Measurements from ENCODE around the gene CEP170B. TPM values are rescaled to one million over a fixed set of nuclear protein-coding genes. Genes with fewer than 3 reads are reported as not detected.
"Not testable (repeated sequence)": the region's sequence is repeated elsewhere in the genome, so short reads cannot be mapped to it uniquely, and the experiment has no call there.

Gene CEP170B
- total RNA-seq, 1 experiment from 2014 or later = 14.4 TPM

- DNase-seq (ENCODE audit: low spot score) = no peak
- in situ Hi-C loops (cut with HindIII; ENCODE audit: low sequenced_read_pairs) = no loop called here
Observed at GRCh38 chr14:104886690-104887622, 21.9 kb downstream of the CEP170B start.

- DNase-seq (ENCODE audit: low spot score) = no peak
- in situ Hi-C loops (cut with HindIII; ENCODE audit: low sequenced_read_pairs) = no loop called here
Observed at GRCh38 chr14:104887623-104888488, 22.8 kb downstream of the CEP170B start.

GRCh38 chr14:104888489-104889374, 23.7 kb downstream of the CEP170B start:
- in situ Hi-C loops (cut with HindIII; ENCODE audit: low sequenced_read_pairs) = no loop called here
- no peak for DNase-seq (ENCODE audit: low spot score)

GRCh38 chr14:104889375-104889757, 24.3 kb downstream of the CEP170B start:
- in situ Hi-C loops (cut with HindIII; ENCODE audit: low sequenced_read_pairs) = no loop called here
- DNase-seq (ENCODE audit: low spot score) = no peak

- DNase-seq (ENCODE audit: low spot score); in situ Hi-C loops (cut with HindIII; ENCODE audit: low sequenced_read_pairs): not testable (repeated sequence)
Observed at GRCh38 chr14:104890292-104890691, 25.2 kb downstream of the CEP170B start.

GRCh38 chr14:104891121-104891551, 26.1 kb downstream of the CEP170B start:
- in situ Hi-C loops (cut with HindIII; ENCODE audit: low sequenced_read_pairs) = no loop called here
- DNase-seq (ENCODE audit: low spot score) = no peak

GRCh38 chr14:104891664-104892530, 26.8 kb downstream of the CEP170B start:
- in situ Hi-C loops (cut with HindIII; ENCODE audit: low sequenced_read_pairs) = no loop called here
- DNase-seq (ENCODE audit: low spot score) = no peak

GRCh38 chr14:104892531-104893434, 27.7 kb downstream of the CEP170B start:
- DNase-seq (ENCODE audit: low spot score) = no peak
- in situ Hi-C loops (cut with HindIII; ENCODE audit: low sequenced_read_pairs) = no loop called here

- DNase-seq (ENCODE audit: low spot score) = no peak
- in situ Hi-C loops (cut with HindIII; ENCODE audit: low sequenced_read_pairs) = no loop called here
Observed at GRCh38 chr14:104893435-104894207, 28.6 kb downstream of the CEP170B start.

GRCh38 chr14:104894331-104895206, 29.5 kb downstream of the CEP170B start:
- in situ Hi-C loops (cut with HindIII; ENCODE audit: low sequenced_read_pairs) = no loop called here

GRCh38 chr14:104895207-104895785, 30.2 kb downstream of the CEP170B start:
- DNase-seq (ENCODE audit: low spot score) = no peak
- in situ Hi-C loops (cut with HindIII; ENCODE audit: low sequenced_read_pairs) = no loop called here

More at GRCh38 chr14:104894331-104895206, 29.5 kb downstream of the CEP170B start:
- no peak for DNase-seq (ENCODE audit: low spot score)

GRCh38 chr14:104895786-104896661, 31.0 kb downstream of the CEP170B start:
- DNase-seq (ENCODE audit: low spot score) = no peak
- in situ Hi-C loops (cut with HindIII; ENCODE audit: low sequenced_read_pairs) = no loop called here

- in situ Hi-C loops (cut with HindIII; ENCODE audit: low sequenced_read_pairs) = no loop called here
- no peak for DNase-seq (ENCODE audit: low spot score)
Observed at GRCh38 chr14:104897330-104898194, 32.5 kb downstream of the CEP170B start.
